Loucy (cell line): ENCODE data around the gene ZNRF3.
A peak's percentile ranks its signal among the peaks of the same experiment; 100 is the strongest.

Experiments
- H2AFZ ChIP-seq: fragments of 200-600 bp; sonication (generic); 2 replicates; pipeline ENCODE4 v1.6.0; 2016; ENCODE audit warnings: antibody characterized with exemption, mild to moderate bottlenecking, low read length, moderate library complexity
- H3F3A ChIP-seq: fragments of 200-600 bp; 2 replicates; pipeline ENCODE4 v1.6.0; 2016; ENCODE audit warnings: antibody characterized with exemption, low read depth, mild to moderate bottlenecking
- H3K27me3 ChIP-seq: fragments of 200-600 bp; sonication (generic); 2 replicates; pipeline ENCODE4 v1.6.1; 2014; ENCODE audit warnings: low read length, mild to moderate bottlenecking; ENCODE audit not compliant: insufficient read depth, poor library complexity, severe bottlenecking
- H3K36me3 ChIP-seq: fragments of 200-600 bp; sonication (generic); 2 replicates; pipeline ENCODE4 v1.6.1; 2016; ENCODE audit warnings: low read length; ENCODE audit not compliant: insufficient read depth
- H3K4me1 ChIP-seq: fragments of 200-600 bp; sonication (generic); 2 replicates; pipeline ENCODE4 v1.5.1; 2014; ENCODE audit warnings: low read length, mild to moderate bottlenecking; ENCODE audit not compliant: insufficient read depth, poor library complexity, severe bottlenecking
- H3K4me2 ChIP-seq: fragments of 200-600 bp; sonication (generic); 2 replicates; pipeline ENCODE4 v1.6.0; 2014; ENCODE audit warnings: antibody characterized with exemption, low read length, low read depth, mild to moderate bottlenecking; ENCODE audit not compliant: poor library complexity, severe bottlenecking
- H3K4me3 ChIP-seq: fragments of 200-600 bp; sonication (generic); 2 replicates; pipeline ENCODE4 v1.5.1; 2014; ENCODE audit warnings: low read length, mild to moderate bottlenecking, mixed read lengths; ENCODE audit not compliant: poor library complexity, severe bottlenecking
- H3K79me2 ChIP-seq: fragments of 200-600 bp; sonication (generic); 2 replicates; pipeline ENCODE4 v1.6.1; 2014; ENCODE audit warnings: low read length; ENCODE audit not compliant: insufficient read depth
- H3K9ac ChIP-seq: fragments of 200-600 bp; sonication (generic); 2 replicates; pipeline ENCODE4 v1.6.0; 2014; ENCODE audit warnings: mild to moderate bottlenecking, low read depth, low read length, moderate library complexity; ENCODE audit not compliant: poor library complexity, severe bottlenecking
- H3K9me2 ChIP-seq: fragments of 200-600 bp; sonication (generic); replicated peaks from 2 replicates; pipeline ENCODE4 v1.6.1; 2016; ENCODE audit warnings: low read depth, low read length, mixed read lengths
- H3K9me3 ChIP-seq: fragments of 200-600 bp; sonication (generic); 2 replicates; pipeline ENCODE4 v1.6.1; 2014; ENCODE audit warnings: mild to moderate bottlenecking, antibody characterized with exemption, low read length, low read depth; ENCODE audit not compliant: insufficient read depth
- H4K20me1 ChIP-seq: fragments of 200-600 bp; sonication (generic); 2 replicates; pipeline ENCODE4 v1.6.0; 2014; ENCODE audit warnings: antibody characterized with exemption, low read length, mild to moderate bottlenecking; ENCODE audit not compliant: insufficient read depth, poor library complexity, severe bottlenecking
- EZH2phosphoT487 ChIP-seq: fragments of 200-600 bp; IDR thresholded peaks from 2 replicates; pipeline ENCODE4 v1.6.1; 2018; ENCODE audit warnings: antibody characterized with exemption, mild to moderate bottlenecking, moderate library complexity, borderline replicate concordance
- TF ChIP-seq, protein P1 (sequence below): fragments of 200-600 bp; sonication (generic); conservative IDR thresholded peaks from 2 replicates; pipeline ENCODE4 v1.5.1; 2014; ENCODE audit warnings: mild to moderate bottlenecking, antibody characterized with exemption, low read length

ZNRF3 gene

DNA sequence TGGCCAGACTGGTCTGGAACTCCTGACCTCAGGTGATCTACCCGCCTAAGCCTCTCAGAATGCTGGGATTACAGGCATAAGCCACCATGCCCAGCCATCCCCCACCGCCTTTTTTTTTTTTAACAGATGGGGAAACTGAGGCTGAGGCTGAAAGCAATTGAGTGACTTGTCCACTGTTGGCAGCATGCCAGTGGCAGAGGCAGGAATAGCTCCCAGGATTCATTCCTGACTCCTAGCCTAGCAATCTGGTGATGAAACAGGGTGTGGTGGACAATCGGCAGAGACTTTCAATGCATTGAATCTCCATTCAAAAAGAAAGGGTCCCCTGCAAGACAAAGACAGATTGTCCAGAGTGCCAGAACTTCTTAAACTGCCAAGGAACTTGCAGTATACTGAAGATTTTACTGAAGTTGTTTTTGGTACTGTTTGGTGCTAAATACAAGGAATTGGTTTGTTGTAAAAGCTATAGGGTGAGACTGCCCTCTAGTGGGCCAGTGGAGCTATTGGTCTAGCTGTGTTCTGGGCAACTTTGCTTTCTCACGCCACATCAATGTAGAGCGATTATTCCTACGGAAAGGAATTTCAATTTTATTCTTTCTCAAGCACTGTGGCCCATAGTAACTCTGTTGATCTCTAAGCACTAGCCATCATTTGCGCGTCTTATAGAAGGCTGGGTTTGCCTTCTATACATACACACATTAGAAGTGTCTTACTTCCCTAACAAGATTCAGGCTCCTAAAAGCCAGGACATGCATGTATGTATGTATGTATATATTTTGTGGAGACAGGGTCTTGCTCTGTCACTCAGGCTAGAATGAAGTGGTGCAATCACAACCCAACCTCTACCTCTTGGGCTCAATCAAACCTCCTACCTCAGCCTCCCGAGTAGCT is 157.3 kb downstream of the ZNRF3 start:
- H3K4me3 ChIP-seq = no peak overlapping the region
- H3K79me2 ChIP-seq = no peaks in the 10 kb centered on the region
- no peaks in the 10 kb centered on the region for H3K9me3 ChIP-seq
- no peak overlapping the region for H2AFZ ChIP-seq
- peaks cover 14% of the 10 kb centered on the region; the same call in 1 of the 2 replicates for H3K36me3 ChIP-seq
- H4K20me1 ChIP-seq = no peaks in the 10 kb centered on the region
- no peaks in the 10 kb centered on the region for H3K27me3 ChIP-seq
- no peak overlapping the region for H3K9ac ChIP-seq
- TF ChIP-seq, protein P1, sequence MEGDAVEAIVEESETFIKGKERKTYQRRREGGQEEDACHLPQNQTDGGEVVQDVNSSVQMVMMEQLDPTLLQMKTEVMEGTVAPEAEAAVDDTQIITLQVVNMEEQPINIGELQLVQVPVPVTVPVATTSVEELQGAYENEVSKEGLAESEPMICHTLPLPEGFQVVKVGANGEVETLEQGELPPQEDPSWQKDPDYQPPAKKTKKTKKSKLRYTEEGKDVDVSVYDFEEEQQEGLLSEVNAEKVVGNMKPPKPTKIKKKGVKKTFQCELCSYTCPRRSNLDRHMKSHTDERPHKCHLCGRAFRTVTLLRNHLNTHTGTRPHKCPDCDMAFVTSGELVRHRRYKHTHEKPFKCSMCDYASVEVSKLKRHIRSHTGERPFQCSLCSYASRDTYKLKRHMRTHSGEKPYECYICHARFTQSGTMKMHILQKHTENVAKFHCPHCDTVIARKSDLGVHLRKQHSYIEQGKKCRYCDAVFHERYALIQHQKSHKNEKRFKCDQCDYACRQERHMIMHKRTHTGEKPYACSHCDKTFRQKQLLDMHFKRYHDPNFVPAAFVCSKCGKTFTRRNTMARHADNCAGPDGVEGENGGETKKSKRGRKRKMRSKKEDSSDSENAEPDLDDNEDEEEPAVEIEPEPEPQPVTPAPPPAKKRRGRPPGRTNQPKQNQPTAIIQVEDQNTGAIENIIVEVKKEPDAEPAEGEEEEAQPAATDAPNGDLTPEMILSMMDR = peak; percentile 99
- no peak for TF ChIP-seq EZH2phosphoT487
- peaks cover 22% of the 10 kb centered on the region for H3K4me1 ChIP-seq
- no peaks in the 10 kb centered on the region for H3K9me2 ChIP-seq
- peak overlapping the region; percentile 23 for H3K4me2 ChIP-seq
- H3F3A ChIP-seq = no peaks in the 10 kb centered on the region

DNA sequence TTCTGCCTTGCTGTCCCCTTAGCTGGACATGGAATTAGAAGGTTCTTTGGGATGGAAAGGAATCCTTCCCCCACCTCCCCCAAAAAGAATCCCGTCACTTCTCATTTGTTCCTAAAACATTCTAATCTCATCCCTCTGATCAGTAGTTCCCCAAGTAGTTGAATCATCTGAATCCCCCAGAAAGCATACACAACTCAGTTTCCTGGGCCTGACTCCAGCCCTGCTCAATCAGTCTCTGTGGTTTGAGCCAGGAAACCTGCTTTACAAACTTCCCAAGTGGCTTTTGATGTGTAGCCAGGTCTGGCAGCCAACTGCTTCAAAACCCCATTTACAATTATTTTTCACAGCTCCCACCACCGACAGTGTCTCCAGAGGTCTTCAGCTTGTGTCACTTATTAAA is 158.0 kb downstream of the ZNRF3 start:
- no peaks in the 10 kb centered on the region for H3K27me3 ChIP-seq
- H3K4me1 ChIP-seq = peaks cover 22% of the 10 kb centered on the region
- no peaks in the 10 kb centered on the region for H3K79me2 ChIP-seq
- no peaks in the 10 kb centered on the region for H4K20me1 ChIP-seq
- peak overlapping the region; percentile 23 for H3K4me2 ChIP-seq
- H3K9me3 ChIP-seq = no peaks in the 10 kb centered on the region
- no peak overlapping the region for H3K4me3 ChIP-seq
- no peak for TF ChIP-seq EZH2phosphoT487
- TF ChIP-seq, protein P1 = no peak
- no peaks in the 10 kb centered on the region for H3F3A ChIP-seq
- H3K9ac ChIP-seq = no peak overlapping the region
- no peak overlapping the region for H2AFZ ChIP-seq
- H3K9me2 ChIP-seq = no peaks in the 10 kb centered on the region
- H3K36me3 ChIP-seq = peaks cover 21% of the 10 kb centered on the region; the same call in 1 of the 2 replicates

DNA sequence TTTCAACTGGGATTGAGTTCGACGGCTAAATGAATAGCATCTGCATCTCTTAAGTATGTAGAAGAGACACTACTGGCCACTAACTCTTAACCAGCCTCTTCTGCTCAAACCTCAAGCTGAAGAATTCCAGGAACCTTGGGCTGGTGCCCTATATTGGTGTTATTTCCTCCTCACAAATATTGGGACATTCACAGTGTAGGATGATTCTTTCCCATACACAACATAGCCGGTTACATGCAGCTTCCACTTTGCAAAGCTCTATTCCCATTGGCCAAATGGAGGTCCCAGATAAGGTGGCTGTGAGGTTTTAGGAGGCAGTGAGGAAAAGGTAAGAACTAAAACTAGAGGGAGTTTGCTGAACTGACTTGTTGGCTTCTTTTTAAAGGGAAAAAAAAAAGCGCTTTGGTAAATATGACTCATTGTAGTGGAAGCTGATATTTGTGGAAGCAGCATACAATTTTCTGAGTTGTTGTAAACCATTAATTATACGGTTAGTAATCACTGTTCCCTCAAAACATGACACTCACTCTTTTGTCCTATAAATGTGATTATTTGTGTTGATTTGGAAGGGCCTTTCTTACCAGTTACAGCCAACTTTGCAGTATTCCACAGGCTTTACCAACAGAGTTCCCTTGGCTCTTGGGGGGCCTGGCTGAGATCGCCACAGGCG is 160.7 kb downstream of the ZNRF3 start:
- Histone ChIP-seq H3K9me3 (no peaks in the 10 kb centered on the region), H3K9me2 (no peaks in the 10 kb centered on the region), H4K20me1 (no peaks in the 10 kb centered on the region), H3F3A (no peaks in the 10 kb centered on the region), H3K4me2 (no peak overlapping the region), H3K27me3 (no peaks in the 10 kb centered on the region), H3K4me3 (no peak overlapping the region), H3K4me1 (peaks cover 14% of the 10 kb centered on the region), H3K79me2 (no peaks in the 10 kb centered on the region), H3K36me3 (peaks cover 48% of the 10 kb centered on the region; the same call in 1 of the 2 replicates), H2AFZ (no peak overlapping the region), H3K9ac (no peak overlapping the region)
- no peak for TF ChIP-seq EZH2phosphoT487
- TF ChIP-seq, protein P1 = no peak
